ENCODE results near the gene MGME1. TPM values are rescaled to one million over a fixed set of nuclear protein-coding genes. Genes with fewer than 3 reads are reported as not detected.
"Not testable (repeated sequence)": the region's sequence is repeated elsewhere in the genome, so short reads cannot be mapped to it uniquely, and the experiment has no call there.

MGME1 gene
- total and polyA plus RNA-seq, 2 experiments from 2014 or later: 5.6 to 10.4 TPM

DNA sequence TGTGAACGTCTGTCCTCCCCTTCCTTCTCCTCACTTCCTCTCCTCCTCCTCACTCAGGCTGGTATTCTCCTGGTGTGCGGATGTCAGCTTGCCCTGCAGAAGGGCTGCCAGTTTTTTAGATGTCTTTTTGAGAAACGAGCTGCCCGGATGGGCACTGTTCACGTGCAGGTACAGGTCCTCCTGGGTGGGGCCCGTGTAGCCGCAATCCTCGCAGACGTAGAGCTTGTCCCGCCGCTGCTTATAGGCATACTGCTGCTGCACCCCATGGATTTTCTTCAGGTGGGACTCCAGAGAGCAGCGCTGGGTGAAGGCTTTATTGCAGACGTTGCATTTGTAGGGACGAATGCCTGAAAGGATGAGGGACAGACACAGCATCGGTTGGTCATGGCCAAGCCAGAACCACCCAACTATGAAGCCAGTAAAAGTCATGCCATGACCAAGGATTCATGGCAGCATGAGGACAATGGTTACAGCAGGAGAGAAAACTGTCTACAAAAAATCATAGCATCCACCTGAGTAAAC, 55.8 kb downstream of the MGME1 start:
- H3K9me3 ChIP-seq (ENCODE audit: low read depth): no peaks in the 10 kb centered on the region
- in situ Hi-C loops (cut with MboI): loop anchor here (25.0 kb wide), 1 partner anchor 238 kb away; no protein-coding TSS in a partner anchor
- H3K9ac ChIP-seq: no peak overlapping the region
- no peaks in the 10 kb centered on the region for H3K9me2 ChIP-seq (ENCODE audit: insufficient read depth)
- no peak overlapping the region for H2AFZ ChIP-seq
- no peaks in the 10 kb centered on the region for H3K4me1 ChIP-seq (ENCODE audit: insufficient read depth)
- no peaks in the 10 kb centered on the region for H3K79me2 ChIP-seq (ENCODE audit: insufficient read depth)
- H4K20me1 ChIP-seq (ENCODE audit: insufficient read depth): no peaks in the 10 kb centered on the region
- WGBS, 2 experiments (ENCODE audit: low coverage in 1 of 2, low lambda C conversion rate in 2 of 2, missing lambda C conversion rate in 2 of 2): 56% methylated on average over 15 of the region's 15 CpGs
- TF ChIP-seq EZH2phosphoT487 (IDR thresholded peaks at IDR 0.05; ENCODE audit: insufficient read depth, low read depth) (no peak), EZH2 (IDR thresholded peaks at IDR 0.05; ENCODE audit: insufficient read depth, poor library complexity, severe bottlenecking) (no peak)
- peaks cover 3% of the 10 kb centered on the region; the same call in 1 of the 2 replicates for H3K27me3 ChIP-seq (replicated peaks; ENCODE audit: insufficient read depth)
- H3K27ac ChIP-seq: no peak overlapping the region
- no peak overlapping the region for H3K4me2 ChIP-seq (ENCODE audit: unreplicated experiment)
- no peaks in the 10 kb centered on the region for H3F3A ChIP-seq (ENCODE audit: insufficient read depth)
- no peak for DNase-seq
- no peak overlapping the region for H3K4me3 ChIP-seq
- no peaks in the 10 kb centered on the region for H3K36me3 ChIP-seq (ENCODE audit: low read depth)

DNA sequence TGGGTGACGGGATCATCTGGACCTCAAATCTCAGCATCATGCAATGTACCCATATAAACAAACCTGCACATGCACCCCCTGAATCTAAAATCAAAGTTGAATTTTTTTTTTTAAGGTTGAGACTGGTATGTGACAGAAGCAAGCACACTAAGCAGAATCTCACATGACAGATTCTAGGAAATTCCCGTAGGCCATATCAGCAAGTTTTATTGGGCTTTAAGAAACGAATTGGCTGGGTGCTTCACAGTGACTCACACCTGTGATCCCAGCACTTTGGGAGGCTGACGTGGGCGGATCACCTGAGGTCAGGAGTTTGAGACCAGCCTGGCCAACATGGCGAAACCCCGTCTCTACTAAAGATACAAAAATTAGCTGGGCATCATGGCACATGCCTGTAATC, 58.2 kb downstream of the MGME1 start:
- H4K20me1 ChIP-seq (ENCODE audit: insufficient read depth); H2AFZ ChIP-seq; H3K9ac ChIP-seq; H3K27ac ChIP-seq; H3K9me3 ChIP-seq (ENCODE audit: low read depth); H3K4me3 ChIP-seq; H3K36me3 ChIP-seq (ENCODE audit: low read depth); H3K4me2 ChIP-seq (ENCODE audit: unreplicated experiment); DNase-seq; H3F3A ChIP-seq (ENCODE audit: insufficient read depth); H3K4me1 ChIP-seq (ENCODE audit: insufficient read depth); H3K27me3 ChIP-seq (replicated peaks; ENCODE audit: insufficient read depth); H3K9me2 ChIP-seq (ENCODE audit: insufficient read depth); H3K79me2 ChIP-seq (ENCODE audit: insufficient read depth): not testable (repeated sequence)
- in situ Hi-C loops (cut with MboI): loop anchor here (25.0 kb wide), 1 partner anchor 235 kb away; no protein-coding TSS in a partner anchor
- 60 to 61% methylated on average over 7 of the region's 7 CpGs for WGBS, 2 experiments (ENCODE audit: low coverage in 1 of 2, low lambda C conversion rate in 2 of 2, missing lambda C conversion rate in 2 of 2)

DNA sequence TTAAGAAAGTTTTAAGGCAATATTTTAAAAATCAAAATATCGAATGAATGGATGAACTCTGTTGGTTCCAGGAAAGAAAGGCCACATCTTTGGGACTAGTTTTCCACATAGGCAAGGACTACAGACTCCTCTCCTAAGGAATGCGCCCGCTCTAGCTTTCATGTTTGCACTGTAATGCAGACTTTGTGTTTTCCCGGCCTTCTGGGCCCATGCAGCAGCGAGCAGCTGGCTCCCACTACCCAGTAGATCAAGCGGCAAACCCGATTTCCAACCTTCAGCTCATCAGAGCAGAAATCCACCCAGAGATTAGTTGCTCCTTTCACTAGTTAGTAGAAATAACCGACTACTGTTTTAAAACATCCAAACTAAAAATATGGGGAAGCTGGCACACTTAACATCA, 61.2 kb downstream of the MGME1 start:
- H4K20me1 ChIP-seq (ENCODE audit: insufficient read depth): no peaks in the 10 kb centered on the region
- TF ChIP-seq EZH2phosphoT487 (IDR thresholded peaks at IDR 0.05; ENCODE audit: insufficient read depth, low read depth): no peak
- no peak for TF ChIP-seq EZH2 (IDR thresholded peaks at IDR 0.05; ENCODE audit: insufficient read depth, poor library complexity, severe bottlenecking)
- no peak overlapping the region for H3K4me2 ChIP-seq (ENCODE audit: unreplicated experiment)
- no peak for DNase-seq
- WGBS, 2 experiments (ENCODE audit: low coverage in 1 of 2, low lambda C conversion rate in 2 of 2, missing lambda C conversion rate in 2 of 2): 41 to 52% methylated on average over 8 of the region's 8 CpGs
- no peak overlapping the region for H3K9ac ChIP-seq
- H3K9me3 ChIP-seq (ENCODE audit: low read depth): no peaks in the 10 kb centered on the region
- H3K4me3 ChIP-seq: no peak overlapping the region
- H3K79me2 ChIP-seq (ENCODE audit: insufficient read depth): no peaks in the 10 kb centered on the region
- H2AFZ ChIP-seq: no peak overlapping the region
- no peaks in the 10 kb centered on the region for H3K36me3 ChIP-seq (ENCODE audit: low read depth)
- no peaks in the 10 kb centered on the region for H3K9me2 ChIP-seq (ENCODE audit: insufficient read depth)
- H3K27ac ChIP-seq: no peak overlapping the region
- H3K27me3 ChIP-seq (replicated peaks; ENCODE audit: insufficient read depth): peaks cover 5% of the 10 kb centered on the region; the same call in 1 of the 2 replicates
- H3K4me1 ChIP-seq (ENCODE audit: insufficient read depth): no peaks in the 10 kb centered on the region
- H3F3A ChIP-seq (ENCODE audit: insufficient read depth): no peaks in the 10 kb centered on the region
- in situ Hi-C loops (cut with MboI): loop anchor here (25.0 kb wide), 1 partner anchor 232 kb away; no protein-coding TSS in a partner anchor

DNA sequence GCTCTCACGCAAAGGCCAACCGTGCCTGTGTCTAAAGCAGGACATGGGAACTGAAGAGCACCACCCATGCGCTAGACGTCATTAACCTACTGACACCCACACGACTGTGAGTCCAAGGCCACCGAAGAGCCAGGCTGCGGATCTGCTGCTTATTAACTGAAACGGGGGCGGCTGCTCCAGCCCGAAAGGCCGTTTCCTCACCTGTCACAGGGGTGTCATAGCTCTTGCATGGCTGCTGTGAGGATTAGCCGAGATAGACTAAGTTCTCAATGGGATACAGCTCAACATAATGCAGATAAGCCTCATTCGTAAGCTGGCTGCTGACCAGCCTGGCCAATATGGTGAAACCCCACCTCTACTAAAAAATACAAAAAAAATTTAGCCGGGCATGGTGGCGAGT, 62.2 kb downstream of the MGME1 start:
- no peaks in the 10 kb centered on the region for H3F3A ChIP-seq (ENCODE audit: insufficient read depth)
- no peaks in the 10 kb centered on the region for H3K4me1 ChIP-seq (ENCODE audit: insufficient read depth)
- H3K9me3 ChIP-seq (ENCODE audit: low read depth): no peaks in the 10 kb centered on the region
- no peak overlapping the region for H3K9ac ChIP-seq
- no peaks in the 10 kb centered on the region for H3K36me3 ChIP-seq (ENCODE audit: low read depth)
- DNase-seq: no peak
- in situ Hi-C loops (cut with MboI): loop anchor here (25.0 kb wide), 1 partner anchor 231 kb away; no protein-coding TSS in a partner anchor
- WGBS, 2 experiments (ENCODE audit: low coverage in 1 of 2, low lambda C conversion rate in 2 of 2, missing lambda C conversion rate in 2 of 2): 65 to 74% methylated on average over 15 of the region's 15 CpGs
- H3K4me2 ChIP-seq (ENCODE audit: unreplicated experiment): no peak overlapping the region
- TF ChIP-seq EZH2 (IDR thresholded peaks at IDR 0.05; ENCODE audit: insufficient read depth, poor library complexity, severe bottlenecking) (no peak), EZH2phosphoT487 (IDR thresholded peaks at IDR 0.05; ENCODE audit: insufficient read depth, low read depth) (no peak)
- H4K20me1 ChIP-seq (ENCODE audit: insufficient read depth): no peaks in the 10 kb centered on the region
- no peak overlapping the region for H3K27ac ChIP-seq
- H3K27me3 ChIP-seq (replicated peaks; ENCODE audit: insufficient read depth): peaks cover 5% of the 10 kb centered on the region; the same call in 1 of the 2 replicates
- H3K9me2 ChIP-seq (ENCODE audit: insufficient read depth): no peaks in the 10 kb centered on the region
- H2AFZ ChIP-seq: no peak overlapping the region
- no peak overlapping the region for H3K4me3 ChIP-seq
- no peaks in the 10 kb centered on the region for H3K79me2 ChIP-seq (ENCODE audit: insufficient read depth)
